Measurements from ENCODE around the gene JAK3. TPM values are rescaled to one million over a fixed set of nuclear protein-coding genes. Genes with fewer than 3 reads are reported as not detected.

JAK3 gene
- total and polyA plus RNA-seq, 2 donors (not counting 3 experiments of a cell fraction or from before 2014, with no cell fraction given): 3.1 to 3.8 TPM

- BruUV-seq (replicated peaks): no TSS peak
- H3K9ac ChIP-seq (replicated peaks; ENCODE audit: extremely low read depth, insufficient read depth, low read length): no peak overlapping the region
- POLR2A ChIA-PET: no interaction called here
- no peaks in the 10 kb centered on the region for H4K20me1 ChIP-seq (replicated peaks; ENCODE audit: control insufficient read depth, extremely low read depth, insufficient read depth, low read length)
- no peak for TF ChIP-seq GATA2 (IDR thresholded peaks at IDR 0.05; ENCODE audit: insufficient read depth, insufficient read length, low read depth, low read length)
- no peak for TF ChIP-seq FOS (IDR thresholded peaks at IDR 0.05; ENCODE audit: borderline replicate concordance, insufficient read depth, low read length)
- no peak for TF ChIP-seq JUN (IDR thresholded peaks at IDR 0.05; ENCODE audit: borderline replicate concordance, insufficient read depth, insufficient read length, low read depth)
- no peak for TF ChIP-seq EZH2 (IDR thresholded peaks at IDR 0.05; ENCODE audit: borderline replicate concordance, low read depth, low read length, severe bottlenecking)
- TF ChIP-seq CTCF (IDR thresholded peaks at IDR 0.05; ENCODE audit: extremely low read depth in 1 of 2, insufficient read depth in 1 of 2, low read depth in 1 of 2, low read length in 2 of 2): no peak
- no peak for TF ChIP-seq POLR2A (IDR thresholded peaks at IDR 0.05; ENCODE audit: low read depth, low read length)
- TF ChIP-seq POLR2AphosphoS5 (IDR thresholded peaks at IDR 0.05; ENCODE audit: insufficient read depth, low read depth, low read length): no peak
- no peak for TF ChIP-seq MAX (IDR thresholded peaks at IDR 0.05; ENCODE audit: insufficient read depth, insufficient read length)
- TF ChIP-seq MYC (IDR thresholded peaks at IDR 0.05; ENCODE audit: low read depth, low read length): no peak
- DNase-seq (ENCODE audit: low read depth, low spot score) (no peak), FAIRE-seq (no peak)
- H3K4me1 ChIP-seq (ENCODE audit: control insufficient read depth, extremely low read depth, insufficient read depth, low read length): no peaks in the 10 kb centered on the region
- intact Hi-C loops (cut with micrococcal nuclease): no loop called here
- H3K9me1 ChIP-seq (replicated peaks; ENCODE audit: control insufficient read depth, extremely low read depth, insufficient read depth, low read length): no peaks in the 10 kb centered on the region
- H3K27ac ChIP-seq (ENCODE audit: insufficient read depth, low read depth, low read length): no peak overlapping the region
- no peaks in the 10 kb centered on the region for H3K27me3 ChIP-seq (ENCODE audit: control insufficient read depth in 2 of 2, insufficient read depth in 2 of 2, low read length in 2 of 2)
- no peaks in the 10 kb centered on the region for H3K36me3 ChIP-seq (ENCODE audit: control insufficient read depth in 2 of 2, extremely low read depth in 1 of 2, insufficient read depth in 2 of 2, low read length in 2 of 2)
- H3K79me2 ChIP-seq (ENCODE audit: control insufficient read depth, insufficient read depth, low read length): no peaks in the 10 kb centered on the region
- dilution Hi-C loops (cut with MboI; ENCODE audit: extremely low pct_ligation_motif_present, low sequenced_read_pairs): no loop called here
- no peak overlapping the region for H3K4me3 ChIP-seq (replicated peaks in 1 of 3; ENCODE audit: insufficient read depth in 1 of 3, low read depth in 1 of 3, low read length in 3 of 3)
- no peaks in the 10 kb centered on the region for H3K9me3 ChIP-seq (replicated peaks; ENCODE audit: control insufficient read depth, insufficient read depth, low read length)
- no peak overlapping the region for H2AFZ ChIP-seq (ENCODE audit: low read depth, low read length)
- no peak overlapping the region for H3K4me2 ChIP-seq (ENCODE audit: insufficient read depth, low read length)
- CTCF ChIA-PET: no interaction called here
Measured at GRCh38 chr19:17780781-17781180, 67.0 kb downstream of the JAK3 start.

Data from endothelial cell of umbilical vein (primary cell).